CD4-positive, alpha-beta T cell treated with Interleukin-17A for 1 hour (primary cell): Measurements from ENCODE around the gene SLC6A3.
"Not testable (repeated sequence)": the region's sequence is repeated elsewhere in the genome, so short reads cannot be mapped to it uniquely, and the experiment has no call there.

Experiments
- DNase-seq: peaks from one replicate; pipeline ENCODE4 v3.0.0-alpha.2; 2020

The SLC6A3 gene

GRCh38 chr5:1463326-1464095 lies 18.3 kb upstream of the SLC6A3 start:
- DNase-seq = no peak

GRCh38 chr5:1462358-1462757 lies 17.1 kb upstream of the SLC6A3 start:
- no peak for DNase-seq

GRCh38 chr5:1461396-1461795 lies 16.2 kb upstream of the SLC6A3 start:
- no peak for DNase-seq

- no peak for DNase-seq
These were observed 14.9 kb upstream of the SLC6A3 start for GRCh38 chr5:1460054-1460682.

- not testable (repeated sequence) for DNase-seq
These were observed 14.2 kb upstream of the SLC6A3 start for GRCh38 chr5:1459435-1459834.

- not testable (repeated sequence) for DNase-seq
These were observed 11.1 kb upstream of the SLC6A3 start for GRCh38 chr5:1456110-1456881.

GRCh38 chr5:1453613-1454012 lies 8.4 kb upstream of the SLC6A3 start:
- DNase-seq = no peak

GRCh38 chr5:1449081-1449630 lies 3.9 kb upstream of the SLC6A3 start:
- no peak for DNase-seq

- DNase-seq = peak; percentile 5
These were observed 3.3 kb upstream of the SLC6A3 start for GRCh38 chr5:1448511-1449011.

- no peak for DNase-seq
These were observed 2.6 kb upstream of the SLC6A3 start for GRCh38 chr5:1447671-1448361.

GRCh38 chr5:1446602-1447343 lies 1.5 kb upstream of the SLC6A3 start:
- no peak for DNase-seq

- DNase-seq = no peak
These were observed 705 bp upstream of the SLC6A3 start for GRCh38 chr5:1445689-1446601.

- DNase-seq = no peak
These were observed 665 bp downstream of the SLC6A3 start for GRCh38 chr5:1444361-1445189.

GRCh38 chr5:1443991-1444360 lies 1.3 kb downstream of the SLC6A3 start:
- DNase-seq = no peak

- DNase-seq = no peak
These were observed 2.1 kb downstream of the SLC6A3 start for GRCh38 chr5:1443171-1443570.

- DNase-seq = no peak
These were observed 2.8 kb downstream of the SLC6A3 start for GRCh38 chr5:1442222-1443145.

GRCh38 chr5:1441166-1441865 lies 3.9 kb downstream of the SLC6A3 start:
- DNase-seq = no peak

GRCh38 chr5:1440098-1440493 lies 5.1 kb downstream of the SLC6A3 start:
- DNase-seq = no peak
